ENCODE measurements around the gene CRB1.
"Not testable (repeated sequence)": the region's sequence is repeated elsewhere in the genome, so short reads cannot be mapped to it uniquely, and the experiment has no call there.

The CRB1 gene

GRCh38 chr1:197448121-197448779 is 180.2 kb downstream of the CRB1 start:
- DNase-seq (ENCODE audit: insufficient read length, low spot score) (no peak), FAIRE-seq (no peak)

DNA sequence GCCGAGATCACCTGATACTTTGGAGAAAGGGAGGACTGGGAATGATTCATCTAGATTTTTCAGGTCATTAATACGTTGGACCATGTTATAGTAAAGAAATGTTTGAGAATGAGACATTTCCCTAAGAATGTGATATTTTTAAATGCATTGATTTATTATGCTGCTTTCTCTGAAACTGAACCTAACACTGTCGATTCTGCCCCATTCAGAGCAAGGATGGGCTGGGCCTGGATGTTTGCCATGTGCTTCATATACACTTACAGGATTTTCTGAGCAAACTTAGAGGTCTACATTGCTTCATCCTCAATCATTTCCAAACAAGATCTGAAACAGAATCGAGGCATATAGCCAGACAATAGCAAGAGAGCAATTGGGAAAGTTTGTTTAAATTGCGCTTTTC is 183.3 kb downstream of the CRB1 start:
- FAIRE-seq (no peak), DNase-seq (ENCODE audit: insufficient read length, low spot score) (no peak)

- DNase-seq (ENCODE audit: insufficient read length, low spot score) (no peak), FAIRE-seq (no peak)
Observed at GRCh38 chr1:197453376-197454058, 185.5 kb downstream of the CRB1 start.

DNA sequence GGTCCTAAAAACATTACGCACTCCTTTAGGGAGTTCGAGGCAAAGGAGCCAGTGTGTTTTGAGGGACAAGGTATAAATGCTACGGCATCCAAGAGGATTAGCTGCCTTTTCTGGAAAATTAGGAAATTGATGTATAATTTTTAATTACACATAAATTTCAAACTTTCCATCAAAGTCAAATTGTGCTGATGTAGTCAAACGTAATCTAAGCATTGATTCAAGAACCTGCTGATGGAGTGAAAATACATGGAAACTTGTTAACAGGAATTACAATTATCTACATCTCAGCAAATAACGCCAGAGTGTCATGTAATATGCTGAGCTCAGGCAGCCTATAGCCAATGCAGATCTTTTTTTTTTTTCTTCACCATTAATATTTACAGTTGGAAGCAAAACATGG is 194.5 kb downstream of the CRB1 start:
- no peak for DNase-seq (ENCODE audit: insufficient read length, low spot score)
- no peak for FAIRE-seq

DNA sequence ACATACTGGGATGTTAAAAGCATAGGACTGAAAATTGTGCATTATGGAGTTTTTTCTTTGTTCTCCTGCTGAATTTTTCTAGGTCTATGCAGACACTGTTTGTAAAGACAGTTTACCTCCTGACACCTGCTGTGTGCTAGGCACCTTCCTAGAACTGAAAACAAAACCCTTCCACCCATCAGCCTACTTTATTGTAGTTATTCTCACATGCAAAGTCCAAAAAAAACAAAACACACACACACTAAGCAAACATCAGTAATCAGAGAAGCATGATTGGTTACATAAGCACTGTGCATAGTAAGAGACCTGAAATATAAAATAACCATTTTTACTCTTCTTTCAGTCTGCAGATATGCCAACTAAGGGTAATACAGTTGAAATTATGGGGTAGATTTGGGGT is 195.1 kb downstream of the CRB1 start:
- no peak for FAIRE-seq
- DNase-seq (ENCODE audit: insufficient read length, low spot score), result no peak

DNA sequence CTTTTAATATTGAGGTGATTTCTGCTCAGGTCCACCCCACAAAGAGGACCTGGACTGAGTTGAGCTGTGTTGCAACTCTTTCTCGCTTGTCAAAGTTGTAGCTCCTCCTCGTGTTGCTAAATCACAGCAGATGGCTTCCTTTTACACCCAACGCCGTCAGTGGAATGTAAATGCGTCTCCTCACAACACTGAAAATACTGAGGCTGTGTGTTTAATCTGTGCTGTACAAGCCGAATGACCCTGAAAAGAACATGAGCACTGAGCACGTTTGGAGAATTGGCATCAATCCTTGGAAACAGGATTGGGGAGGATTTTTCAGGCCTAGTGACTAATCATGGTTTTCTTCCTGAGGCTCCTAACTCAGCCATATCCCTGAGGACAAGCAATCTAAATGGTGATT is 196.0 kb downstream of the CRB1 start:
- FAIRE-seq, result no peak
- DNase-seq (ENCODE audit: insufficient read length, low spot score), result no peak

- no peak for DNase-seq (ENCODE audit: insufficient read length, low spot score)
- FAIRE-seq, result no peak
Observed at GRCh38 chr1:197465528-197466327, 197.7 kb downstream of the CRB1 start.

- FAIRE-seq (no peak), DNase-seq (ENCODE audit: insufficient read length, low spot score) (no peak)
Observed at GRCh38 chr1:197466813-197467212, 198.8 kb downstream of the CRB1 start.

- FAIRE-seq (no peak), DNase-seq (ENCODE audit: insufficient read length, low spot score) (no peak)
Observed at GRCh38 chr1:197467881-197468280, 199.8 kb downstream of the CRB1 start.

- FAIRE-seq, result no peak
- no peak for DNase-seq (ENCODE audit: insufficient read length, low spot score)
Observed at GRCh38 chr1:197468543-197469175, 200.6 kb downstream of the CRB1 start.

DNA sequence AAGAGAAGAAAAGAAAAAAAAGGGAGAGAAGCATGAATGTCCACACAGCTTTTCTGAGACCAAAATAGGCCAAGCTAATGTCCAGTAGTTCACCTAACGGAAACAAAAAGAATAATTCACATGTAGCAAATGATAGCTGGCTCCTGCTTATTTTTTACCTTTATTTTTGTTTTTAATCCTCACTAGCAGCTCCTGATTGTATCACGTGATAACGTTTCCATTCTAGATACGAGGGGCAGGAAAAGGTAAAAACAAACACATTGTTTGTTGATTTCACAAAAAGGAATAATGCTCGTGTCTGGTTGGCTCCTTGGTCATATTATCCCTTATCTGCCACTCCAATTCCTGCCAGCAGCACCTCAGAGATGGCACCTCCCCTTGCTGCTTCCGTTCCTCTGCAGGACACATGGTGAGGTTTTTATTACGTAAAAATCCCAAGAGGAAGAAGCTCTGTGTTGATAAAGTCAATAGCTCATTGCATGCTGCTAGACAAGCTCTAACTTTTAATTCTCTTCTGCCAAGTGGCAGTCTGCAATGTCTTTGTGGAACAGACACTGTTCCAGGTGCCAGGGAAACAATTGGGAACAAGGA is 201.7 kb downstream of the CRB1 start:
- no peak for DNase-seq (ENCODE audit: insufficient read length, low spot score)
- no peak for FAIRE-seq

GRCh38 chr1:197470330-197470729 is 202.3 kb downstream of the CRB1 start:
- no peak for FAIRE-seq
- DNase-seq (ENCODE audit: insufficient read length, low spot score), result no peak

- no peak for FAIRE-seq
- DNase-seq (ENCODE audit: insufficient read length, low spot score), result no peak
Observed at GRCh38 chr1:197471248-197471985, 203.4 kb downstream of the CRB1 start.

- no peak for FAIRE-seq
Observed at GRCh38 chr1:197472141-197472540, 204.1 kb downstream of the CRB1 start.

DNA sequence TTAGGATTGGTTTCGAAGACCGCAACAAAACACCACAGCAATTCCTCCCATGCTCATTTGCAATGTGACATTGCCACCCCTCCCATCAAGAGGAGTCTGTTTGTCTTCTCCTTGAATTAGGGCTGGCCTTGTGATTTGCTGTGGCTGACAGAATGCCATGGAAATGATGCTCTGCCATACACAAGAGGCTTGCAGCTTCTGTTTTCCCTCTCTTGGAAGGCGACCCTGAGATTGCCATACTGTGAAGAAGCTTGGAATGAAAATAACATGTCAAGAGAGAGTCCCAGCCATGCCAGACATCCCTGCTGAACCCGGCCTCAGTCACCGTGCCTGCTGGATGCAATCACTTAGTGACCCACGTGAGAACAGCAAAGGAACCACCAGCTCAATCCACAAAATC is 212.4 kb downstream of the CRB1 start:
- FAIRE-seq (no peak), DNase-seq (ENCODE audit: insufficient read length, low spot score) (no peak)

More at GRCh38 chr1:197472141-197472540, 204.1 kb downstream of the CRB1 start:
- no peak for DNase-seq (ENCODE audit: insufficient read length, low spot score)

DNA sequence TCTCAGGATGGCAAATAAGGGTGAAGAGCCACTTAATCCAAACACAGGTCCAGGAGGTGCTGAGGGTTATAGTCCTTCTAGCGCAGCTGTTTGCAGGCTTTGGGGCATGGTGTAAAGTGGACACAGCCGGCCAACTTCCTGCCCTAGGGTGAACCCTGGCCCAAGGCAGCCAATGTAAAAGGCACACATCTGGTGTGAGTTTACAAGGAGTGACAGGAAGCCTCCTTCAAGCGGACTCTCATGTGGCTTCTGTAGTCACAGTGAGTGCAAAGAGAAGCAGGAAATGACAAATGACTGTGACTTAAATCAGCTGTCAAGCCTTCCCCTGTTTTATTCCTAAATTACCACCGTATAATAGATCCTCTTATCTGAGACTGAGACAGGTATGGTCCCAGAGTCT is 213.0 kb downstream of the CRB1 start:
- FAIRE-seq (no peak), DNase-seq (ENCODE audit: insufficient read length, low spot score) (no peak)

GRCh38 chr1:197485790-197486189 is 217.7 kb downstream of the CRB1 start:
- DNase-seq (ENCODE audit: insufficient read length, low spot score) (no peak), FAIRE-seq (no peak)

- FAIRE-seq (no peak), DNase-seq (ENCODE audit: insufficient read length, low spot score) (no peak)
Observed at GRCh38 chr1:197486946-197487345, 218.9 kb downstream of the CRB1 start.

GRCh38 chr1:197491505-197491904 is 223.5 kb downstream of the CRB1 start:
- not testable (repeated sequence) for FAIRE-seq; DNase-seq (ENCODE audit: insufficient read length, low spot score)

DNA sequence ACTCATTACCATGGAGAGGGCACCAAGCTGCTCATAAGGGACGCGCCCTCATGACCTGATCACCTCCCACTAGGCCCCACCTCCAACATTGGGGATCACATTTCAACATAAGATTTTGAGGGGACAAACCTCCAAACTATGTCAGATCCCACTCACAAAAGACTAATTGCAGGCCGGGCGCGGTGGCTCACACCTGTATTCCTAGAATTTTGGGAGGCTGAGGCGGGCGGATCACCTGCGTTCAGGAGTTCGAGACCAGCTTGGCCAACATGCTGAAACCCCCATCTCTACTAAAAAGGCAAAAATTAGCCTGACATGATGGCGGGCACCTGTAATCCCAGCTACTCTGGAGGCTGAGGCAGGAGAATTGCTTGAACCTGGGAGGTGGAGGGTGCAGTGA is 228.7 kb downstream of the CRB1 start:
- no peak for FAIRE-seq
- DNase-seq (ENCODE audit: insufficient read length, low spot score), result no peak

All from GM19239 (cell line).